ENCODE results near the gene SERPINA4.

The SERPINA4 gene

GRCh38 chr14:94615254-94615653, 54.0 kb downstream of the SERPINA4 start (continued):
- TF ChIP-seq ZNF18 (tag by site-specific recombination; IDR thresholded peaks at IDR 0.05), result no peak

- no peaks in the 10 kb centered on the region for H3K9me3 ChIP-seq (ENCODE audit: control insufficient read depth, insufficient read depth, low read depth, low read length)
- H3K4me1 ChIP-seq (ENCODE audit: control insufficient read depth, insufficient read depth, low read length), result no peaks in the 10 kb centered on the region
- H3K36me3 ChIP-seq (ENCODE audit: control insufficient read depth in 2 of 2, insufficient read depth in 1 of 2, low read length in 2 of 2), result no peaks in the 10 kb centered on the region
- ChIA-PET POLR2A (no interaction called here), CTCF (interaction anchor here (1.1 kb wide), 1 partner anchor 13 kb away, joined by 3 read pairs; no protein-coding TSS in a partner anchor)
- no peak overlapping the region for H3K27ac ChIP-seq (ENCODE audit: extremely low read depth, low read depth, low read length)
- H3K4me3 ChIP-seq (ENCODE audit: low read depth, low read length), result no peak overlapping the region
- TF ChIP-seq ZNF837 (tag by site-specific recombination; IDR thresholded peaks at IDR 0.05), result no peak
- TF ChIP-seq PRDM6 (tag by site-specific recombination; IDR thresholded peaks at IDR 0.05), result no peak
- TF ChIP-seq, protein P1, sequence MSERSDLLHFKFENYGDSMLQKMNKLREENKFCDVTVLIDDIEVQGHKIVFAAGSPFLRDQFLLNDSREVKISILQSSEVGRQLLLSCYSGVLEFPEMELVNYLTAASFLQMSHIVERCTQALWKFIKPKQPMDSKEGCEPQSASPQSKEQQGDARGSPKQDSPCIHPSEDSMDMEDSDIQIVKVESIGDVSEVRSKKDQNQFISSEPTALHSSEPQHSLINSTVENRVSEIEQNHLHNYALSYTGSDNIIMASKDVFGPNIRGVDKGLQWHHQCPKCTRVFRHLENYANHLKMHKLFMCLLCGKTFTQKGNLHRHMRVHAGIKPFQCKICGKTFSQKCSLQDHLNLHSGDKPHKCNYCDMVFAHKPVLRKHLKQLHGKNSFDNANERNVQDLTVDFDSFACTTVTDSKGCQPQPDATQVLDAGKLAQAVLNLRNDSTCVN (tag by site-specific recombination; optimal IDR thresholded peaks at IDR 0.05), result no peak
- no peak for TF ChIP-seq MYNN (tag by site-specific recombination; IDR thresholded peaks at IDR 0.05; ENCODE audit: borderline replicate concordance)
- TF ChIP-seq ZNF274 (IDR thresholded peaks at IDR 0.05; ENCODE audit: low read length), result no peak
- TF ChIP-seq ZNF274 (tag by site-specific recombination; IDR thresholded peaks at IDR 0.05; ENCODE audit: borderline replicate concordance), result no peak
- TF ChIP-seq HIC1 (tag by site-specific recombination; IDR thresholded peaks at IDR 0.05), result no peak
- TF ChIP-seq WT1 (tag by site-specific recombination; IDR thresholded peaks at IDR 0.05), result no peak
- no peak for TF ChIP-seq YY1 (tag by site-specific recombination; IDR thresholded peaks at IDR 0.05)
- TF ChIP-seq, protein P2, sequence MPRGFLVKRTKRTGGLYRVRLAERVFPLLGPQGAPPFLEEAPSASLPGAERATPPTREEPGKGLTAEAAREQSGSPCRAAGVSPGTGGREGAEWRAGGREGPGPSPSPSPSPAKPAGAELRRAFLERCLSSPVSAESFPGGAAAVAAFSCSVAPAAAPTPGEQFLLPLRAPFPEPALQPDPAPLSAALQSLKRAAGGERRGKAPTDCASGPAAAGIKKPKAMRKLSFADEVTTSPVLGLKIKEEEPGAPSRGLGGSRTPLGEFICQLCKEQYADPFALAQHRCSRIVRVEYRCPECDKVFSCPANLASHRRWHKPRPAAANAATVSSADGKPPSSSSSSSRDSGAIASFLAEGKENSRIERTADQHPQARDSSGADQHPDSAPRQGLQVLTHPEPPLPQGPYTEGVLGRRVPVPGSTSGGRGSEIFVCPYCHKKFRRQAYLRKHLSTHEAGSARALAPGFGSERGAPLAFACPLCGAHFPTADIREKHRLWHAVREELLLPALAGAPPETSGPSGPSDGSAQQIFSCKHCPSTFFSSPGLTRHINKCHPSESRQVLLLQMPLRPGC (tag by site-specific recombination; IDR thresholded peaks at IDR 0.05), result no peak
- TF ChIP-seq ZNF202 (tag by site-specific recombination; IDR thresholded peaks at IDR 0.05; ENCODE audit: borderline replicate concordance), result no peak
- TF ChIP-seq ZNF518A (tag by site-specific recombination; conservative IDR thresholded peaks at IDR 0.05; ENCODE audit: low read depth), result no peak
- no peak for TF ChIP-seq ZNF133 (tag by site-specific recombination; IDR thresholded peaks at IDR 0.05)
- TF ChIP-seq ZNF10 (tag by site-specific recombination; IDR thresholded peaks at IDR 0.05), result no peak
- TF ChIP-seq ZFP37 (tag by site-specific recombination; IDR thresholded peaks at IDR 0.05), result no peak
- no peak for TF ChIP-seq GLI4 (tag by site-specific recombination; IDR thresholded peaks at IDR 0.05)
- TF ChIP-seq ZNF621 (tag by site-specific recombination; IDR thresholded peaks at IDR 0.05), result no peak
- TF ChIP-seq ZNF394 (tag by site-specific recombination; IDR thresholded peaks at IDR 0.05; ENCODE audit: borderline replicate concordance), result no peak
Observed at GRCh38 chr14:94615823-94616570, 54.8 kb downstream of the SERPINA4 start.

Measured in HEK293 (cell line).